H1 (cell line): ENCODE data around the gene RAB31. TPM values are rescaled to one million over a fixed set of nuclear protein-coding genes. Genes with fewer than 3 reads are reported as not detected.

Experiments
- BACH1 ChIP-seq: IDR thresholded peaks from 2 replicates; pipeline ENCODE4 v1.6.1; 2012; ENCODE audit warnings: low read length, improper control_type of control experiment
- CBX8 ChIP-seq: fragments of 300-800, 300-1000 bp; sonication (generic); IDR thresholded peaks from 2 replicates; pipeline ENCODE4 v1.7.1; 2016; ENCODE audit warnings: low read depth, low read length, borderline replicate concordance
- CEBPB ChIP-seq: IDR thresholded peaks from 2 replicates; pipeline ENCODE4 v1.6.1; 2012; ENCODE audit warnings: low read depth, low read length
- CTCF ChIP-seq, 3 experiments: IDR thresholded peaks; 1 replicate in 2 of 3; 2 replicates in 1 of 3; pipeline versions ENCODE4 v1.5.1 to v1.6.1; 2011; ENCODE audit warnings: low read length in 3 of 3, mild to moderate bottlenecking in 3 of 3, inconsistent platforms in 2 of 3, low read depth in 1 of 3, moderate library complexity in 1 of 3; ENCODE audit not compliant: insufficient read depth in 1 of 3; ENCODE audit errors: control extremely low read depth in 1 of 3
- EGR1 ChIP-seq: IDR thresholded peaks from 2 replicates; pipeline ENCODE4 v1.6.1; 2011; ENCODE audit warnings: low read depth, low read length, borderline replicate concordance
- EZH2 ChIP-seq: fragments of 200-600 bp; sonication (generic); IDR thresholded peaks from 2 replicates; pipeline ENCODE4 v1.7.1; 2012; ENCODE audit warnings: low read depth, mild to moderate bottlenecking, moderate library complexity, low read length, inconsistent platforms; ENCODE audit not compliant: severe bottlenecking
- FOSL1 ChIP-seq: IDR thresholded peaks from 2 replicates; pipeline ENCODE4 v1.6.1; 2011; ENCODE audit warnings: mild to moderate bottlenecking, low read depth, low read length, moderate library complexity; ENCODE audit not compliant: insufficient read depth
- KDM1A ChIP-seq: fragments of 200-600, 300-600 bp; sonication (generic); IDR thresholded peaks from 2 replicates; pipeline ENCODE4 v1.7.1; 2016; ENCODE audit warnings: mild to moderate bottlenecking, low read length, borderline replicate concordance
- MAFK ChIP-seq: IDR thresholded peaks from 2 replicates; pipeline ENCODE4 v1.6.1; 2012; ENCODE audit warnings: low read depth, mild to moderate bottlenecking, improper control_type of control experiment, low read length
- PHF8 ChIP-seq: fragments of 200-600 bp; sonication (generic); conservative IDR thresholded peaks from 2 replicates; pipeline ENCODE4 v1.7.1; 2012; ENCODE audit warnings: low read depth, mild to moderate bottlenecking, inconsistent platforms, low read length, moderate library complexity
- POLR2A ChIP-seq, 2 experiments: IDR thresholded peaks; 1 replicate in 1 of 2; 2 replicates in 1 of 2; pipeline ENCODE4 v1.6.1; 2011; ENCODE audit warnings: low read depth in 2 of 2, low read length in 2 of 2, mild to moderate bottlenecking in 2 of 2; ENCODE audit errors: control extremely low read depth in 1 of 2
- POU5F1 ChIP-seq: IDR thresholded peaks from 2 replicates; pipeline ENCODE4 v1.6.1; 2011; ENCODE audit warnings: low read depth, mild to moderate bottlenecking, low read length, moderate library complexity
- RBBP5 ChIP-seq: IDR thresholded peaks from 2 replicates; pipeline ENCODE4 v1.7.1; 2012; ENCODE audit warnings: low read depth, mild to moderate bottlenecking, inconsistent platforms, low read length, moderate library complexity, borderline replicate concordance
- SIX5 ChIP-seq: IDR thresholded peaks from 2 replicates; pipeline ENCODE4 v1.6.1; 2011; ENCODE audit warnings: mild to moderate bottlenecking, low read depth, low read length
- SP1 ChIP-seq: IDR thresholded peaks from 2 replicates; pipeline ENCODE4 v1.6.1; 2011; ENCODE audit warnings: low read depth, low read length
- YY1 ChIP-seq: IDR thresholded peaks from 2 replicates; pipeline ENCODE4 v1.6.1; 2011; ENCODE audit warnings: low read depth, mild to moderate bottlenecking, low read length
- polyA plus RNA-seq, 7 experiments: library from polyadenylated mRNA; depleted of rRNA in 3 of 7; stranded (reverse) in 5 of 7; unstranded in 2 of 7; fragments of >200 nt in 5 of 7; fragments of 200-250 nt in 2 of 7; gene quantifications; 1 replicate in 5 of 7; 2 replicates in 1 of 7; 4 replicates in 1 of 7; pipeline versions ENCODE4 v1.2.1 to v1.2.3, GENCODE V29; 2011 to 2013; ENCODE audit warnings: missing spikeins in 2 of 7, mixed read lengths in 2 of 7
- total RNA-seq: library from RNA; stranded (reverse); fragmentation: NEBNext Ultra II Directional; extraction: Animal tissue kit (Norgen Biotek cat#: 25700); gene quantifications from 2 replicates; pipeline ENCODE4 v1.2.1, GENCODE V29; 2021

Gene RAB31
- total and polyA plus RNA-seq, 2 of the 8 experiments (the other 6 are each of a cell fraction or from before 2014, with no cell fraction given): 15.2 to 40.9 TPM

- TF ChIP-seq RBBP5: no peak
- no peak for TF ChIP-seq FOSL1
- peak; percentile 95 to 99 (median 96) for TF ChIP-seq CTCF (IDR thresholded peaks at IDR 0.05; ENCODE audit: control extremely low read depth in 1 of 3, insufficient read depth in 1 of 3, low read depth in 1 of 3, low read length in 3 of 3)
- TF ChIP-seq KDM1A: peak; percentile 51; the same call in 1 of the 2 replicates
- no peak for TF ChIP-seq EGR1
- TF ChIP-seq CBX8: no peak
- TF ChIP-seq SP1: no peak
- no peak for TF ChIP-seq CEBPB
- TF ChIP-seq POU5F1: no peak
- TF ChIP-seq PHF8: no peak
- no peak for TF ChIP-seq EZH2
- 0 out of 2 replicates have a peak, but pooled peaks have one; percentile 19 for TF ChIP-seq BACH1
- 0 out of 2 replicates have a peak, but pooled peaks have one; percentile 35 for TF ChIP-seq YY1
- no peak for TF ChIP-seq MAFK
- TF ChIP-seq SIX5: no peak
- no peak for TF ChIP-seq POLR2A (IDR thresholded peaks at IDR 0.05; ENCODE audit: control extremely low read depth in 1 of 2, low read depth in 2 of 2, low read length in 2 of 2)
Observed at GRCh38 chr18:9792565-9793245, 84.6 kb downstream of the RAB31 start (continued).
